Activated T-helper 9 cell treated with anti-CD3 and anti-CD28 coated beads, Interleukin-2, amount 50 U/mL, for 16 hours (primary cell): ENCODE measurements around the gene SPTA1.
"Not testable (repeated sequence)": the region's sequence is repeated elsewhere in the genome, so short reads cannot be mapped to it uniquely, and the experiment has no call there.

Experiments used
- DNase-seq: peaks from one replicate; pipeline ENCODE4 v3.0.0-alpha.2; 2020; ENCODE audit warnings: low read depth

Gene SPTA1

DNA sequence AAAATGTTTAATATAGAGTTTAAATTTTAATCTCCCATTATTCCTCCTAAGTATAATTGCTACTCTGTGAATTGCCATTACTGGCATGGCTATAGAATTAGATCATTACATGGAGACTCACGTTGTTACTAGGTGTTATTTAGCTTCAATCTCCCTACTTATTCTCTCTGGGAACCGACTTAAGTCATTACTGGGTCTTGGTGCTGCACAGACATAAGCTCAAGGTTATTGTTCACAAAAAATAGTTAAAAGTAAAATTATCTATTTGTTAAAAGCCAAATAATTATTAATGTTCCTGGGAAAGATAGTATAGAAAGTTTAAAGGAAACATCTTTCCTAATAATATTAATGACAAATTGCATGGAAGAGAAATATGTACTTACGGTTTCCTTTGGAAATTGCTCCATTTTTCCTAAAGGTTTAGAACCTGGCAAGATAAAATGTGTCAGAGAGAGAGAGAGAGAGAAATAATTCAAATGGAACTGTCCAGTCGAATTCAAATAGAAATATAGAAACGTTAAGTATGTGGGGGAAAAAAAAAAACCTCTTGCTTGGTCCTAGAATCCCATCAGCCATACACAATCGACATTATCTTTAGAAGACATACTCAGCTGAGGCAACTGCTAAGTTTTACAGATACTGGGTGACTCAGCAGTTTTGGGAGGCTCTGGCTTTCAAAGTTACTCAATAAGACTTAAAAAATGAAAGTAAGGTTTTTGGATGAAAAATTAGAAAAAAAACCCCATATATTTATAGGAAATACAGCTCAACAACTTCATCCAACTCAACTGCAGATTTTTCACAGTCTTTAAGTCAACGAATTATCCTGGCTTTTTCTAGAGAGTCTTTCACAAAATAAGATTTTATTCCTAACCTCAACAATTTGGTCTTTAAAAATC is at the start of gene SPTA1:
TSS of gene SPTA1 (minus strand) at position 605 of the 899 bp plus-strand sequence. CDS start at position 407, 198 bp downstream.
- no peak for DNase-seq

DNA sequence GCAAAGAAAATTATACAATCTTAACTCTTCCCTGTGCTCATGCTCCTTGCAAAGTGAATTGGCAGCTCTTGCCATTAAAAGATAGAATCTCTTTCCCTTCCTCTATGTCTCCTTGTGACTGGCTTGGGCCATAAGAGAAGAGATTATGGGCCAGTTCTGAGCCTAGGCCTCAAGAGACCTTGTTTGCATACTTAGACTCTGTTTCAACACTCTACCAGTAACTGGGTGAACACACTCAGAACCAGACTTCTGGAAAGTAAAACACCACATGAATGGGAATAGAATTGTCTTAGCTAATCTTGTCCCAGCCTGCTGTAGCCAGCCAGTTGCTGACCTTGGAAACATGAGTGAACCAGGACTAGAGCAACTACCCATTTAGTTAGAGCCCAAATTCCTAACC is 49.3 kb upstream of the SPTA1 start:
- DNase-seq, result no peak

- no peak for DNase-seq
Measured at GRCh38 chr1:158732524-158732923, 46.0 kb upstream of the SPTA1 start.

GRCh38 chr1:158731707-158732106 is 45.2 kb upstream of the SPTA1 start:
- DNase-seq, result no peak

- no peak for DNase-seq
Measured at GRCh38 chr1:158730453-158730852, 43.9 kb upstream of the SPTA1 start.

- no peak for DNase-seq
Measured at GRCh38 chr1:158728510-158729225, 42.2 kb upstream of the SPTA1 start.

DNA sequence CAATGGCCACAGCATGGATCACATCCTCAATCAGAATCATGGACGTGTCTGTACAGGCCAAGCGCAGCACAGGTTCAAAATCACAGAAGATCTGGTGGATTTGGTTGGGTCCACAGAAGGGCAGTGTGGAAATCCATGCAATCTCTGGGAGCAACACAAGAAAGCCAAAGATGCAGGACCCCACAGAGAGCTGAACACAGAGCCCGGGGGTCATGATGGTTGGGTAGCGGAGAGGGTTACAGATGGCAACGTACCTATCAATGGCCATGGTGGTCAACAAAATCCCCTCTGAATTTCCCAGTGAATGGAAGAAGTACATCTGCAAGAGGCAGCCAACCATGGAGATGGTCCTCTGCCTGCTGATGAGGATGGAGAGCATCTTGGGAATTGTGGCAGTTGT is 37.9 kb upstream of the SPTA1 start:
- no peak for DNase-seq

DNA sequence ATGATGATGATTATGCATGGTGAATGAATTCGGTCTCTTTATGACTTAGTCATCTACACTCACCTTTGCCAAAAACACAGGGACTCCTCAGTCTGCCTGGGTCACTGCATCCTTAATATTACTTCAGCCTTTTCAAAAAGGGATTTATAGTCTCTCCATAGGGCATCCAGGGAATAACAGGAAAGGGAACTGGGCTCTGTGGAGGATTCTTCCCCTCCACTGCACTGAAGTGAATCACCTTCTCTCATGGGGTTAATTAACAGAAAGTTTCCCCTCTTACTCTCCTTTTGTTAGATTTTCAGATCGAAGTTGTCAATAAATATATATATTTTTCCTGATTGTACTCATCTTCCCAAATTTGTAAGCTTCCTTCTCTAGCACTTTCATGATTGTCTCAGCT is 34.1 kb upstream of the SPTA1 start, which contains the start of gene OR6K3:
TSS of gene OR6K3 (minus strand) at position 101 of the 400 bp plus-strand sequence. CDS start 2,605 bp downstream, outside the sequence.
- DNase-seq, result no peak

- DNase-seq, result no peak
Measured at GRCh38 chr1:158719664-158720063, 33.1 kb upstream of the SPTA1 start.

DNA sequence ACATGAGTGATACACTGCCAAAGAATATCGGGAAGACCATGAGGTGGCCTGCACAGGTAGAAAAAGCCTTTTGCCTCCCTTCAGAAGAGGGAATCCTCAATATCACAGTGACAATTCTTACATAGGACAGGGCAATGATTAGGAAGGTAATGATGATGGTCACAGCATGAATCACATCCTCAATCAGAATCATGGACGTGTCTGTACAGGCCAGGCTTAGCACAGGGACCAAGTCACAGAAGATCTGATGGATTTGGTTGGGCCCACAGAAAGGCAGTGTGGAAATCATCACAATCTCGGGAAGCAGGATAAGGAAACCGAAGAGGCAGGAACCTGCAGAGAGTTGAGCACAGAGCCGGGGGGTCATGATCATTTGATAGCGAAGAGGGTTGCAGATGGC is 30.8 kb upstream of the SPTA1 start:
- DNase-seq, result no peak

DNA sequence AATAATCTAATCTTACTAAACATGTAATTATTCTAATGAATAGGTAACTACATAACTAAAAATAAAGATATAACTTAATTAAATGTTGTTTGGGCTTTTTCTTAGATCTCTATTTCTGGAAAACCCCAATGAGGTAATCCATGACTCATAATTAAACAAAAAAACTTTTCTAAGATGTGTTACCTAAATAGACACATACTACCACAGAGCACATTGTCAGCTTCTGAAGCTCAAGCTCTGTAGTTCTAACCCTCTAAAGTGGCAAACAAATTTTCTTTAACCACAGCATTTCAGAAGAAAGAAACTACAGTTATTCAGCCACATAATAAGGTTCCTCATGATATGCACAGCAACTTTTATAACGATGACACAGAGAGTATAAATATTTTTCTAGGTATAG is 29.8 kb upstream of the SPTA1 start:
- DNase-seq, result no peak

DNA sequence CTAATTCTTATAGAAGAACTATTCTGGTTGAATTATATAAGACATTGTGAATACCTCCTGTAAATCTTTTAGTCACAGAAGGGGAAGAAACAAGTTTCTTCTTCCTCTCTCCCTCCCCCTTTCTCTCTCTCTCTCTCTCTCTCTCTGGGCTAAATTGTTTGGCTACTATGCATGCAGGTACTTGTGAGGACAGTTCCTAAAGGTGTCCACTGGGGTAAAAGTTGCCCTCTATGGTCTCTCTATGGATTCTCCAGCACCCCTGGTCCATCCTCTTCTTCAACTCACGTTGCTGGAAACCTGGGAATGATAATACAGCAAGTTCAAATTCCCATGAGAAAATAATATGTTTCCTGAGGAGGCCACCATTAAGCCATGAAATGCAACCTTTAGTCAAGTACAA is 28.2 kb upstream of the SPTA1 start:
- no peak for DNase-seq

GRCh38 chr1:158711098-158711497 is 24.6 kb upstream of the SPTA1 start:
- no peak for DNase-seq

DNA sequence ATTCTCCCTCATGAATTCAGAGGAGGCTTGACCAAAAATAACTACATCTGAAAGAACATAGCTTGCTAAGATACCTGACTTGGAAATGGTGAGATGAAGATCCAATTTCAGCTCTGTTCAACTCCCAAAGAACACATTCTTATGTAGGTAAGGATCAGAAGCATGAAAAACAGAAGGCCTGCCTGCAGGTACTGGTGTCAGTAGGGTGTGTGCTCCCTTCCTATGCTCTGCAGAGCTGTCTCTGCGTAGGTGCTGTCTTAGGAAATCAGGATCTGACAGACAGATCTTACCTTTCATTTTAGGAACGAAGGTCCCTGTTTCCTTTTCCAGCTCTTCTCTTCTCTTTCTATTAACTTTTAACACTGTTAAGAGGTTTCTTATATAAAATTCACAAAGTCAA is 19.6 kb upstream of the SPTA1 start:
- no peak for DNase-seq

DNA sequence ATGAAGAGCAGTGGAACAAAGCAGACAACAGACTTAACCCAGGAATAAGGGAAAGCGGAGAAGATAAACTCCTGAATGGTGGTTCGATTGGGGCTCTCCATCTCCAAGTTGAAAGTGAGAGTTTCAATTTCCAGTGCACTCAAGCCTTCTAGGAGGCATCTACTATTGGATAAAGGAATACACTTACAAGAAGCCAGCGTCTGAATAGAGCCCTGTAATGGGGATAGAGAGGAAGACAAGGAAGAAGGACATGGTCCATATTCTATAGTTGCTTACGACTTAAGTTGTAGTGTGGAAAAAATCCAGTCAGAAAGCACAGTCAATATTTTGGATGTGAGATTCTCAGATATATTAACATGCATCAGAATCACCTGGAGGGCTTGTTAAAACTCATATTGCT is 14.0 kb upstream of the SPTA1 start, which contains the start of gene OR6K2:
TSS of gene OR6K2 (minus strand) at position 101 of the 400 bp plus-strand sequence. CDS start at position 101, 0 bp downstream.
- DNase-seq, result no peak

DNA sequence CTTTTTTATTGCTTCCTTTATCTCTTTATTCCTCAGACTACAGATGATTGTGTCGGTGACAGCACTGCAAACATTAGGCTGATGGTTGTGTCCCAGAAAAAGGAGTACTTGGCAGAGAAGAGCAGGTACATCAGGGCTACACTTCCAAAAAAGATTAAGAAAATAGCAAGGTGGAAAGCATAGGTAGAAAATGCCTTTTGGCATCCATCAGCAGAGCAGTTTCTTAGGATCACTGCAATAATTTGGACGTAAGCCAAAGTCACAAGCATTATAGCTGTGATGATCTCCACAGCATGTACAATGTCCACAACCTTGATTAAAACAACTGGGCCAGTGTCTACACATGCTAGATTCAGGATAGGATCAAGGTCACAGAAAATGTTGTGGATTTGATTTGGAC is 8.1 kb upstream of the SPTA1 start:
- DNase-seq, result no peak

DNA sequence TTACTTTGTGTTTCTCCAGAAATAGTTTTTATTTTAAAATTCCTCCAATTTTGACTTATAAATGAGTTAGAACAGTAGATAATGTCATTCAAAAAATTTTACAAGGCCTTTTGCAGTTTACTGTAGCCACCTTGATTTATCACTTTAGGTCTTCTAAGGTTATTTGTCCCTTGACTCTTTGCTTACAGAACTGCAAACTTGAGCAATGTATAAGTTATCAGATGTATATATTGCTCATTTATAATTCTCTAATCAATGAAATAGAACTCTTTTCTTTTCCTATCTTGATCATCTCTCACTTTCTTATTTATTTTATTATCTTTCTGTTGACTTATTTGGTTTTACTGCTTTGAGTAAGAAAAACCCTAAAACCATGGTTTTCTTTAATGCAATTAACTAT is 5.8 kb upstream of the SPTA1 start:
- DNase-seq, result no peak

DNA sequence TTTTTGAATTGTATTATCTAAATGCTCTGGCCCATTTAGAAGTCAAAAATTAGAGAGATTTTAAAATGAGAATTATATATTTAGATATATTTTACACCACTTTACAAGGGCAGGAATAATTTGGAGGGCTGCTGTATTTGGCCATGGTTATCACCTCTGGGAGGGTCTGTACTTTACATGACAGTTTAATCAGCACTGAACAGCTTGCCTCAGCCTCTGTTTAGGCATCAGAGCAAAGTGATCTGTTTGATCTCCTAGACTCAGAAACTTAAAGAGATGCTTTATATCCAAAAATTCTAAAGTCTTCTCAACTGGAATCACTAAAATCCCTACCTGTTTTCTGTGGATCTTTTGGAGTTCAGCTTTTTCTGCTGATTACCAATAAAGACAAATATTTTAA is 5.4 kb upstream of the SPTA1 start:
- DNase-seq, result no peak

GRCh38 chr1:158691149-158691548 is 4.6 kb upstream of the SPTA1 start:
- not testable (repeated sequence) for DNase-seq

DNA sequence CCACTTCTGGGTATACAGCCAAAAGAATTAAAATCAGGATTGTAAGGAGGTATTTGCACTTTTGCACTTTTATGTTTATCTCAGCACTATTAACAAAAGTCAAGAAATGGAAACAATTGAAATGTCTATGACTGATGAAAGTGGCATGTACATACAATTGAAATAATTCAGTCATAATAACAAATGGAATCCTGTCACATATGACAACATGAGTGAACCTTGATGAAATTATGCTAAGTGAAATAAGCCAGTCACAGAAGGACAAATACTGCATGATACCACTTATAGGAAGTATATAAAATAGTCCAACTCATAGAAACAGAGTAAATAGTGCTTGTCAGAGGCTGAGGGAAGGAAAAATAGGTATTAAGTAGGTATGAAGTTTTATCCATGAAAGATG is 3.4 kb upstream of the SPTA1 start:
- DNase-seq, result no peak

DNA sequence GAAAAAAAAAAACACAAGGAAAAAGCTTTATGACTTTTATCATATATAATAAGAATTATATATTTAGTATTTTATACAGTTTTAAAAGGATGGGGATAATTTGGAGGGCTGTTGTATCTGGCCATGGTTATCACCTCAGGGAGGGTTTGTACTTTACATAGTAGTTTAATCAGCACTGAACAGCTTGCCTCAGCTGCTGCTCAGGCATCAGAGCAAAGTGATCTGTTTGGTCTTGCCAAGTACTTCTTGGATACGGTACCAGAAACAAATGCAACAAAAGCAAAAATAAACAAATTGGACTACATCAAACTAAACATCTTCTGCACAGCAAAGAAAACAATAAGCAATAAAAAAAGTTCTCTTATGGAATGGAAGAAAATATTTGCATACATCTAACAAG is 2.6 kb upstream of the SPTA1 start:
- no peak for DNase-seq

DNA sequence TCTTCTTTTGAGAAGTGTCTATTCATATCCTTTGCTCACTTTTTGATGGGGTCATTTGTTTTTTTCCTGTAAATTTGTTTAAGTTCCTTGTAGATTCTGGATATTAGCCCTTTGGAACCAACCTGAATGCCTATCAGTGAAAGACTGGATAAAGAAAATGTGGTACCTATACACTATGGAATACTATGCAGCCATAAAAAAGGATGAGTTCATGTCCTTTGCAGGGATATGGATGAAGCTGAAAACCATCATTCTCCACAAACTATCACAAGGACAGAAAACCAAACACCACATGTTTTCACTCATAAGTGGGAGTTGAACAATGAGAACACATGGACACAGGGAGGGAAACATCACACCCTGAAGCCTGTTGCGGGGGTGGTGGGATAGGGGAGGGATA is 1.8 kb upstream of the SPTA1 start:
- not testable (repeated sequence) for DNase-seq

DNA sequence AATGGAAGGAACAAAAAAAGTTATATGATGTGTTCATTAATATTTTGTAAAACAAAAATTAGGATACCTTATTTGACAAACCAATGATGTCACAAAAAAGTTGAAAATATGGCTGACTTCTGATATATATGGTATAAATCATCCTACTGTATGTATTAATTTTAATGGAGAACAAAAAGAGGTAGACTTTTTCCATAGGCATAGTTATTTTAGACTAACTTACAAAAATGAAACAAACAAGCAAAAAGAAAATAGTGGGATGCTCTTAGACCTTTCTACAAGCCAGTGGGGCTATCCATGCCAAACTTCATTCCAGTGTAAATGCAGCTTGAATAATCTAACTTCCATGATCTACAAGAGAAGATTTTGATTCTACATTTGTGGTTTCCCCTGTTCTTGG is 522 bp upstream of the SPTA1 start:
- no peak for DNase-seq
